DND-41 (cell line): ENCODE results near the gene PLCXD3.

Experiments
- ATAC-seq: fragments of 200-7000 bp; cut with Tn5 transposase; 3 replicates; pipeline ENCODE4 v1.9.1; 2021; ENCODE audit warnings: low read depth; ENCODE audit not compliant: insufficient read depth
- DNase-seq: peaks from one replicate; pipeline ENCODE4 v3.0.0-alpha.2; 2020
- H2AFZ ChIP-seq: 2 replicates; pipeline ENCODE4 v1.6.0; 2012; ENCODE audit warnings: low read depth, low read length
- H3K27ac ChIP-seq: 2 replicates; pipeline ENCODE4 v1.5.1; 2012; ENCODE audit warnings: low read length, inconsistent platforms
- H3K27me3 ChIP-seq: fragments of 200-600 bp; sonication (generic); 2 replicates; pipeline ENCODE4 v1.6.0; 2012; ENCODE audit warnings: low read length, mild to moderate bottlenecking, inconsistent platforms; ENCODE audit not compliant: insufficient read depth, poor library complexity
- H3K36me3 ChIP-seq: 2 replicates; pipeline ENCODE4 v1.5.1; 2012; ENCODE audit warnings: low read length, inconsistent platforms; ENCODE audit not compliant: insufficient read depth
- H3K4me1 ChIP-seq: 2 replicates; pipeline ENCODE4 v1.5.1; 2012; ENCODE audit warnings: mild to moderate bottlenecking, low read length; ENCODE audit not compliant: insufficient read depth
- H3K4me2 ChIP-seq: 2 replicates; pipeline ENCODE4 v1.6.0; 2012; ENCODE audit warnings: mild to moderate bottlenecking, moderate library complexity, low read length, inconsistent platforms; ENCODE audit not compliant: insufficient read depth
- H3K4me3 ChIP-seq, 2 experiments: fragments of 200-600 bp in 1 of 2; shearing (Covaris generic) in 1 of 2; 2 replicates each; pipeline ENCODE4 v1.5.1; 2012 to 2016; ENCODE audit warnings: inconsistent platforms in 2 of 2, low read length in 2 of 2, mild to moderate bottlenecking in 2 of 2, low read depth in 1 of 2, moderate library complexity in 1 of 2
- H3K79me2 ChIP-seq: 2 replicates; pipeline ENCODE4 v1.6.0; 2012; ENCODE audit warnings: low read length, inconsistent platforms; ENCODE audit not compliant: insufficient read depth
- H3K9ac ChIP-seq: 2 replicates; pipeline ENCODE4 v1.6.0; 2012; ENCODE audit warnings: low read depth, mild to moderate bottlenecking, inconsistent platforms, low read length, moderate library complexity
- H3K9me3 ChIP-seq: 2 replicates; pipeline ENCODE4 v1.5.1; 2012; ENCODE audit warnings: low read length, moderate library complexity, mild to moderate bottlenecking, inconsistent platforms; ENCODE audit not compliant: insufficient read depth, severe bottlenecking
- H4K20me1 ChIP-seq: 2 replicates; pipeline ENCODE4 v1.6.0; 2012; ENCODE audit warnings: low read length; ENCODE audit not compliant: insufficient read depth
- CTCF ChIP-seq: IDR thresholded peaks from 2 replicates; pipeline ENCODE4 v1.5.1; 2012; ENCODE audit warnings: borderline replicate concordance, low read length, moderate library complexity, mild to moderate bottlenecking; ENCODE audit not compliant: poor library complexity, severe bottlenecking; ENCODE audit errors: extremely low read depth
- EZH2 ChIP-seq: IDR thresholded peaks from 3 replicates; pipeline ENCODE4 v1.6.1; 2012; ENCODE audit warnings: borderline replicate concordance, low read depth, mild to moderate bottlenecking, moderate library complexity, low read length, inconsistent platforms; ENCODE audit not compliant: severe bottlenecking

Gene PLCXD3

GRCh38 chr5:41416336-41416735 is 94.1 kb downstream of the PLCXD3 start:
- Histone ChIP-seq H2AFZ (no peak overlapping the region), H3K27me3 (no peaks in the 10 kb centered on the region), H3K9ac (no peak overlapping the region), H3K36me3 (no peaks in the 10 kb centered on the region), H3K4me3 (no peak overlapping the region), H3K27ac (no peak overlapping the region), H3K4me2 (no peak overlapping the region), H3K79me2 (no peaks in the 10 kb centered on the region), H3K4me1 (no peaks in the 10 kb centered on the region), H4K20me1 (no peaks in the 10 kb centered on the region), H3K9me3 (no peaks in the 10 kb centered on the region)
- DNase-seq (no peak), ATAC-seq (no peak)
- no peak for TF ChIP-seq CTCF
- no peak for TF ChIP-seq EZH2

- no peaks in the 10 kb centered on the region for H3K27me3 ChIP-seq
- no peaks in the 10 kb centered on the region for H4K20me1 ChIP-seq
- no peaks in the 10 kb centered on the region for H3K4me1 ChIP-seq
- H3K79me2 ChIP-seq: no peaks in the 10 kb centered on the region
- H3K27ac ChIP-seq: no peak overlapping the region
- H3K9me3 ChIP-seq: no peaks in the 10 kb centered on the region
- H2AFZ ChIP-seq: no peak overlapping the region
- H3K9ac ChIP-seq: no peak overlapping the region
- H3K4me2 ChIP-seq: no peak overlapping the region
- ATAC-seq: no peak
- no peak overlapping the region for H3K4me3 ChIP-seq
- TF ChIP-seq CTCF (no peak), EZH2 (no peak)
- DNase-seq: no peak
- no peaks in the 10 kb centered on the region for H3K36me3 ChIP-seq
Observed at GRCh38 chr5:41415242-41415641, 95.2 kb downstream of the PLCXD3 start.

GRCh38 chr5:41414598-41414997 is 95.8 kb downstream of the PLCXD3 start:
- no peaks in the 10 kb centered on the region for H3K9me3 ChIP-seq
- H3K9ac ChIP-seq: no peak overlapping the region
- H3K36me3 ChIP-seq: no peaks in the 10 kb centered on the region
- ATAC-seq: no peak
- H3K4me3 ChIP-seq: no peak overlapping the region
- DNase-seq: no peak
- H3K4me1 ChIP-seq: no peaks in the 10 kb centered on the region
- no peaks in the 10 kb centered on the region for H3K27me3 ChIP-seq
- TF ChIP-seq EZH2 (no peak), CTCF (no peak)
- no peaks in the 10 kb centered on the region for H4K20me1 ChIP-seq
- no peaks in the 10 kb centered on the region for H3K79me2 ChIP-seq
- no peak overlapping the region for H2AFZ ChIP-seq
- H3K4me2 ChIP-seq: no peak overlapping the region
- no peak overlapping the region for H3K27ac ChIP-seq

- no peak overlapping the region for H3K27ac ChIP-seq
- ATAC-seq (no peak), DNase-seq (no peak)
- no peaks in the 10 kb centered on the region for H3K4me1 ChIP-seq
- TF ChIP-seq CTCF (no peak), EZH2 (no peak)
- H3K36me3 ChIP-seq: no peaks in the 10 kb centered on the region
- no peaks in the 10 kb centered on the region for H3K27me3 ChIP-seq
- H4K20me1 ChIP-seq: no peaks in the 10 kb centered on the region
- no peaks in the 10 kb centered on the region for H3K79me2 ChIP-seq
- no peak overlapping the region for H3K4me2 ChIP-seq
- no peak overlapping the region for H3K9ac ChIP-seq
- no peaks in the 10 kb centered on the region for H3K9me3 ChIP-seq
- no peak overlapping the region for H3K4me3 ChIP-seq
- no peak overlapping the region for H2AFZ ChIP-seq
Observed at GRCh38 chr5:41413074-41413473, 97.3 kb downstream of the PLCXD3 start.
